GM12891 (cell line): ENCODE results near the gene MAEA.

ENCODE experiments used
- DNase-seq: peaks from one replicate; pipeline ENCODE4 v3.0.0; 2011; ENCODE audit warnings: low spot score; ENCODE audit not compliant: insufficient read length
- FAIRE-seq: peaks from 2 replicates; lab custom pipeline; 2011; peaks lifted over from hg19 to GRCh38; lab: Jason Lieb, UNC
- PAX5 ChIP-seq: IDR thresholded peaks from 2 replicates; pipeline ENCODE4 v1.6.1; 2011; ENCODE audit warnings: low read length, moderate library complexity, mild to moderate bottlenecking; ENCODE audit not compliant: insufficient read depth, severe bottlenecking
- POLR2A ChIP-seq: IDR thresholded peaks from 2 replicates; pipeline ENCODE4 v1.6.1; 2011; ENCODE audit warnings: low read depth, low read length, control low read depth
- POLR2AphosphoS5 ChIP-seq: IDR thresholded peaks from 2 replicates; pipeline ENCODE4 v1.6.1; 2011; ENCODE audit warnings: low read depth, low read length, control low read depth
- POU2F2 ChIP-seq: IDR thresholded peaks from 2 replicates; pipeline ENCODE4 v1.6.1; 2011; ENCODE audit warnings: low read depth, mild to moderate bottlenecking, control low read depth, low read length, moderate library complexity
- SPI1 ChIP-seq: IDR thresholded peaks from 2 replicates; pipeline ENCODE4 v1.6.1; 2011; ENCODE audit warnings: low read depth, low read length, control low read depth
- TAF1 ChIP-seq: IDR thresholded peaks from 2 replicates; pipeline ENCODE4 v1.6.1; 2011; ENCODE audit warnings: low read depth, low read length, control low read depth

The MAEA gene

GRCh38 chr4:1276984-1277383 lies 12.7 kb upstream of the MAEA start:
- no peak for DNase-seq
- FAIRE-seq, result no peak
- no peak for TF ChIP-seq POLR2AphosphoS5
- TF ChIP-seq POLR2A, result no peak
- no peak for TF ChIP-seq TAF1

GRCh38 chr4:1277667-1278665 lies 11.7 kb upstream of the MAEA start:
- DNase-seq (no peak), FAIRE-seq (no peak)
- no peak for TF ChIP-seq POU2F2
- no peak for TF ChIP-seq POLR2AphosphoS5
- no peak for TF ChIP-seq TAF1
- no peak for TF ChIP-seq POLR2A
- TF ChIP-seq SPI1, result no peak
- TF ChIP-seq PAX5, result no peak

GRCh38 chr4:1279253-1279652 lies 10.4 kb upstream of the MAEA start:
- no peak for DNase-seq
- no peak for TF ChIP-seq POLR2A
- TF ChIP-seq PAX5, result no peak
- TF ChIP-seq SPI1, result no peak

GRCh38 chr4:1283711-1284110 lies 6.0 kb upstream of the MAEA start:
- TF ChIP-seq PAX5 (no peak), POLR2AphosphoS5 (no peak), SPI1 (no peak), POLR2A (no peak), TAF1 (no peak), POU2F2 (no peak)
- FAIRE-seq (no peak), DNase-seq (no peak)

More at GRCh38 chr4:1279253-1279652, 10.4 kb upstream of the MAEA start:
- no peak for FAIRE-seq

- FAIRE-seq (no peak), DNase-seq (no peak)
- TF ChIP-seq PAX5, result no peak
These were observed 4.4 kb upstream of the MAEA start for GRCh38 chr4:1285151-1285789.

- FAIRE-seq (no peak), DNase-seq (no peak)
- TF ChIP-seq SPI1 (no peak), PAX5 (no peak), TAF1 (no peak), POU2F2 (no peak), POLR2AphosphoS5 (no peak)
These were observed 3.7 kb upstream of the MAEA start for GRCh38 chr4:1285790-1286553.

- no peak for TF ChIP-seq SPI1
- TF ChIP-seq POLR2A, result no peak
- no peak for TF ChIP-seq POU2F2
- no peak for TF ChIP-seq PAX5
- TF ChIP-seq POLR2AphosphoS5, result no peak
- no peak for TF ChIP-seq TAF1
- DNase-seq (no peak), FAIRE-seq (no peak)
These were observed 905 bp upstream of the MAEA start for GRCh38 chr4:1288786-1289185.

- TF ChIP-seq POLR2AphosphoS5 (no peak), TAF1 (no peak), SPI1 (no peak), POU2F2 (no peak), POLR2A (no peak), PAX5 (no peak)
- DNase-seq (no peak), FAIRE-seq (peak; percentile 82)
These were observed 680 bp downstream of the MAEA start for GRCh38 chr4:1290165-1290977.

- no peak for DNase-seq
- TF ChIP-seq TAF1 (no peak), POU2F2 (no peak), POLR2AphosphoS5 (no peak)
- FAIRE-seq, result no peak
These were observed 1.4 kb downstream of the MAEA start for GRCh38 chr4:1291091-1291490.
